ENCODE data around the gene AGO3. TPM values are rescaled to one million over a fixed set of nuclear protein-coding genes. Genes with fewer than 3 reads are reported as not detected.

Gene AGO3
- total and polyA plus RNA-seq, 2 of the 13 experiments (the other 11 are each of a cell fraction or from before 2014, with no cell fraction given): 21.2 to 27.1 TPM

DNA sequence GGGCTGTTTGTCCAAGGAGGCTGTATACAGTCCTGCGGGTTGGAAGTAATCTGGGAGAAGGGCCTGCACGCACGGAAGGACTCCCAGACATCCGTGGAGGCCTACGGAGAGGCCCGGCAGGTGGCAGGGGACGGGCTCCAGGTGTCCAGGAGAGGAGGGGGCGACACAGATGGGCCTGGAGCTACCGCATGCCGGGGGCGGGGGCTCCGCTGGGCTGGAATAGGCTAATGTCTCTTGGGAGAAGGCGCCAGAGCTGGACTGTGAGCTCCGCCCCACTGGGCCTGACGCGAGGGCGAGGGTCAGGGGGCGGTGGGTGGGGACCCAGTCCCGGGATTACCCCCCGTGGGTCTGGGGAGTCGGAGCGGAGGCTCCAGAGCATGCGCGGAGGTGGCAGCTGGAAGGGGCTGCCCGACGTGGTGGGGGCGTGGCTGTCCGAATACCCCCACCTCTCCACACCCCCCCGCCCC is 47.2 kb upstream of the AGO3 start (continued):
- TF ChIP-seq, protein P1, sequence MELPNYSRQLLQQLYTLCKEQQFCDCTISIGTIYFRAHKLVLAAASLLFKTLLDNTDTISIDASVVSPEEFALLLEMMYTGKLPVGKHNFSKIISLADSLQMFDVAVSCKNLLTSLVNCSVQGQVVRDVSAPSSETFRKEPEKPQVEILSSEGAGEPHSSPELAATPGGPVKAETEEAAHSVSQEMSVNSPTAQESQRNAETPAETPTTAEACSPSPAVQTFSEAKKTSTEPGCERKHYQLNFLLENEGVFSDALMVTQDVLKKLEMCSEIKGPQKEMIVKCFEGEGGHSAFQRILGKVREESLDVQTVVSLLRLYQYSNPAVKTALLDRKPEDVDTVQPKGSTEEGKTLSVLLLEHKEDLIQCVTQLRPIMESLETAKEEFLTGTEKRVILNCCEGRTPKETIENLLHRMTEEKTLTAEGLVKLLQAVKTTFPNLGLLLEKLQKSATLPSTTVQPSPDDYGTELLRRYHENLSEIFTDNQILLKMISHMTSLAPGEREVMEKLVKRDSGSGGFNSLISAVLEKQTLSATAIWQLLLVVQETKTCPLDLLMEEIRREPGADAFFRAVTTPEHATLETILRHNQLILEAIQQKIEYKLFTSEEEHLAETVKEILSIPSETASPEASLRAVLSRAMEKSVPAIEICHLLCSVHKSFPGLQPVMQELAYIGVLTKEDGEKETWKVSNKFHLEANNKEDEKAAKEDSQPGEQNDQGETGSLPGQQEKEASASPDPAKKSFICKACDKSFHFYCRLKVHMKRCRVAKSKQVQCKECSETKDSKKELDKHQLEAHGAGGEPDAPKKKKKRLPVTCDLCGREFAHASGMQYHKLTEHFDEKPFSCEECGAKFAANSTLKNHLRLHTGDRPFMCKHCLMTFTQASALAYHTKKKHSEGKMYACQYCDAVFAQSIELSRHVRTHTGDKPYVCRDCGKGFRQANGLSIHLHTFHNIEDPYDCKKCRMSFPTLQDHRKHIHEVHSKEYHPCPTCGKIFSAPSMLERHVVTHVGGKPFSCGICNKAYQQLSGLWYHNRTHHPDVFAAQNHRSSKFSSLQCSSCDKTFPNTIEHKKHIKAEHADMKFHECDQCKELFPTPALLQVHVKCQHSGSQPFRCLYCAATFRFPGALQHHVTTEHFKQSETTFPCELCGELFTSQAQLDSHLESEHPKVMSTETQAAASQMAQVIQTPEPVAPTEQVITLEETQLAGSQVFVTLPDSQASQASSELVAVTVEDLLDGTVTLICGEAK (IDR thresholded peaks at IDR 0.05): no peak
- TF ChIP-seq, protein P1 (CRISPR knock-in tag; IDR thresholded peaks at IDR 0.05): 0 out of 2 replicates have a peak, but pooled peaks have one; percentile 12
- TF ChIP-seq KLF15 (CRISPR knock-in tag; IDR thresholded peaks at IDR 0.05; ENCODE audit: borderline replicate concordance) (0 out of 2 replicates have a peak, but pooled peaks have one; percentile 24), ZNF354B (CRISPR knock-in tag; IDR thresholded peaks at IDR 0.05) (no peak), ZNF337 (CRISPR knock-in tag; IDR thresholded peaks at IDR 0.05; ENCODE audit: borderline replicate concordance, low read depth) (no peak), ZNF260 (CRISPR knock-in tag; IDR thresholded peaks at IDR 0.05; ENCODE audit: borderline replicate concordance, low read depth) (no peak), ZNF253 (CRISPR knock-in tag; IDR thresholded peaks at IDR 0.05; ENCODE audit: borderline replicate concordance) (no peak), PHF20 (CRISPR knock-in tag; IDR thresholded peaks at IDR 0.05) (no peak), ZBTB46 (CRISPR knock-in tag; IDR thresholded peaks at IDR 0.05; ENCODE audit: borderline replicate concordance) (0 out of 2 replicates have a peak, but pooled peaks have one; percentile 38), NCOA1 (CRISPR knock-in tag; IDR thresholded peaks at IDR 0.05) (no peak), CSRNP2 (CRISPR knock-in tag; conservative IDR thresholded peaks at IDR 0.05; ENCODE audit: low read depth) (no peak), ZC3H4 (CRISPR knock-in tag; IDR thresholded peaks at IDR 0.05; ENCODE audit: borderline replicate concordance) (no peak)
- TF ChIP-seq, protein P2, sequence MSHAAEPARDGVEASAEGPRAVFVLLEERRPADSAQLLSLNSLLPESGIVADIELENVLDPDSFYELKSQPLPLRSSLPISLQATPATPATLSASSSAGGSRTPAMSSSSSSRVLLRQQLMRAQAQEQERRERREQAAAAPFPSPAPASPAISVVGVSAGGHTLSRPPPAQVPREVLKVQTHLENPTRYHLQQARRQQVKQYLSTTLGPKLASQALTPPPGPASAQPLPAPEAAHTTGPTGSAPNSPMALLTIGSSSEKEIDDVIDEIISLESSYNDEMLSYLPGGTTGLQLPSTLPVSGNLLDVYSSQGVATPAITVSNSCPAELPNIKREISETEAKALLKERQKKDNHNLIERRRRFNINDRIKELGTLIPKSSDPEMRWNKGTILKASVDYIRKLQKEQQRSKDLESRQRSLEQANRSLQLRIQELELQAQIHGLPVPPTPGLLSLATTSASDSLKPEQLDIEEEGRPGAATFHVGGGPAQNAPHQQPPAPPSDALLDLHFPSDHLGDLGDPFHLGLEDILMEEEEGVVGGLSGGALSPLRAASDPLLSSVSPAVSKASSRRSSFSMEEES (CRISPR knock-in tag; IDR thresholded peaks at IDR 0.05): no peak
- TF ChIP-seq, protein P3, sequence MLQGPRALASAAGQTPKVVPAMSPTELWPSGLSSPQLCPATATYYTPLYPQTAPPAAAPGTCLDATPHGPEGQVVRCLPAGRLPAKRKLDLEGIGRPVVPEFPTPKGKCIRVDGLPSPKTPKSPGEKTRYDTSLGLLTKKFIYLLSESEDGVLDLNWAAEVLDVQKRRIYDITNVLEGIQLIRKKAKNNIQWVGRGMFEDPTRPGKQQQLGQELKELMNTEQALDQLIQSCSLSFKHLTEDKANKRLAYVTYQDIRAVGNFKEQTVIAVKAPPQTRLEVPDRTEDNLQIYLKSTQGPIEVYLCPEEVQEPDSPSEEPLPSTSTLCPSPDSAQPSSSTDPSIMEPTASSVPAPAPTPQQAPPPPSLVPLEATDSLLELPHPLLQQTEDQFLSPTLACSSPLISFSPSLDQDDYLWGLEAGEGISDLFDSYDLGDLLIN (CRISPR knock-in tag; IDR thresholded peaks at IDR 0.05; ENCODE audit: borderline replicate concordance): no peak
